ENCODE results near the gene EPHA2.

The EPHA2 gene

DNA sequence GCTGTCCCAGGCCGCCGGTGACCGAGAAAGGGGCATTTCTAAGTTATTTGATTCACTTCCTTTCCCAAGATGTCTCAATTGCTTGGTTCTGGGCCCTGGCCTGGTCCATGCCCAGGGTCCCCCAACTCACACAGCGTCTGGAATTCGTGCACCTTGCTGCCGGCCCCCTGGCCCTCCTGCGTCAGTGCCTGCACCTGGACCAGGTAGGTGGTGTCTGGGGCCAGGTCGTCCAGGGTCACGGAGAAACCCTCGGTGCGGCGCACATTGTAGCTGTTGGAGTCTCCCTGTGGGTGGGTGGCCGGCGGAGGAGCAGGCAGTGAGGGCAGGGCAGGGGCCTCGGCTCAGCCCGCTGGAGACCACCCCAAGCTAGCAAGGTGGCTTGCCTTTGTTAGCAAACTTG is 21.0 kb downstream of the EPHA2 start:
- no peak for DNase-seq (ENCODE audit: low spot score)

DNA sequence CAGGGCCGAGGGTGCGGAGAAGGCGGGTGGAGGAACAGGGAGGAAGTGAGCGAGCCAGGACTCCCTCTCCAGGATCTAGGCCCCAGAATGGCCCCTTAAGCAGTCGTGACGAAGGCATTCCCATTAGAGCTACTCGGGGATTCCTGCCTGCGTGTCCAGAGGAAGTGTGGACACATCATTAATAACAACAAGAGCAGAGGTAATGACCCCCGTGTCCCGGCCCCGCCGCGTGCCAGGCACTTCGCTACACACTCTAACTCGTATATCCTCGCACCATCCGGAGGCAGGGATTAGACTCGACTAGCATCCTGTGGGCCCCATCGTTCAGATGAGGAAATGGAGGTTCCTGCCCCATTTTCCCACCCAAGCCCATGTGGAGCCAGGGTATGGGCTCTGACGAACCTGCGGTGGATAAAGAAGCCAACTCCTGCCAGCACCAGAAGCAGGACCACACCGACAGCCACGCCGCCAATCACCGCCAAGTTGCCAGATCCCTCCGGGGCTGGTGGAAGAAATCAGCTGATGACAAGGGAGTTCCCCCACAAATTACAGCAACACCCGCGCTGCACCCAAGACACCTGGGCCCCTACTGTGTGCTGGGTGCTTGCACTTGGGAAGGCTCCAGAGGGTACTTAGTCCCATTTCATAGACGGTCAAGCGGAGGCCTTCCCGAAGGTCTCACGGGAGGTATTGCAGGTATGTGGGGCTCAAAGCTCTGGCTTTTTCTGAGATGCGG is 21.6 kb downstream of the EPHA2 start:
- DNase-seq (ENCODE audit: low spot score): no peak

DNA sequence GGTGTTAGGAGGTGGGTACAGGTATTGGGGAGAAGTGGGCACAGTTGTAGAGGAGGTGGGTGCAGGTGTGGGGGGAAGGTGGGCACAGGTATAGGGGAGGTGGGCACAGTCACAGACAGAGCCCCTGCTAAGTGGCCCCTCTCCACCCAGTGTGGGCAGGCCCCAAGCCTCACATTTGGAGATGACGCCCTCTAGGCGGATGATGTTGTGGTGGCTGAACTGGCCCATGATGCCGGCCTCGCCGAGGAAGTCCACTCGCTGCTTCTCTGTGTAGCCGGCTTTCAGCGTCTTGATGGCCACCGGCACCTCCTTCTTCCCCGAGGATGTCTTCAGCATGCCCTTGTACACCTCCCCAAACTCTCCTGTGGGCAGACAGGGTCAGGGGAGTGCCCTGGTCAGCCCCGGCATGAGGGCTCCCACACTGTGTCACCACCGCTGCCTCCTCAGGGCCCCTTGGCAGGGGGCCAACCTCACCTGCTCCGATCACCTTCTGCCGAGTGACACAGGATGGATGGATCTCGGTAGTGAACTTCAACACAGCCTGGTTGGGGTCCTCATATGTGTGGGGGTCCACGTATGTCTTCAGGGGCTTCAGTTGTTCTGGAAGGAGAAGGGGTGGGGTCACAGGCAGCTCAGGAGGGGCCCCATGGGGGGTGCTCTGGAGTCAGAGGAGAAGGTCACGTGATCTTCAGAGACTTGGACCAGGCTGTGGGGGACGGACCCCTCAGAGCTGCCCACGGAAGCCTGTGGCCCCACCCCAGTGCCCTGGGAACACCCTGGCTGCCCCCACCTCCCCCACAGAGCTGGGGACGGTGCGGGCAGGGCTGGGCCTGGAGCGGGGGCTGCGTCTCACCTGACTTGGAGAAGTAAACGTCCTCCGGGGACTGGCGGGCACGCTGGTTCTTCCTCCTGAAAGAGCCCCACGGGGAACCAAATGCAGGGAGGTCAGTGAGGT is 22.6 kb downstream of the EPHA2 start:
- no peak for DNase-seq (ENCODE audit: low spot score)

- no peak for DNase-seq (ENCODE audit: low spot score)
Observed at GRCh38 chr1:16132325-16132785, 23.5 kb downstream of the EPHA2 start.

DNA sequence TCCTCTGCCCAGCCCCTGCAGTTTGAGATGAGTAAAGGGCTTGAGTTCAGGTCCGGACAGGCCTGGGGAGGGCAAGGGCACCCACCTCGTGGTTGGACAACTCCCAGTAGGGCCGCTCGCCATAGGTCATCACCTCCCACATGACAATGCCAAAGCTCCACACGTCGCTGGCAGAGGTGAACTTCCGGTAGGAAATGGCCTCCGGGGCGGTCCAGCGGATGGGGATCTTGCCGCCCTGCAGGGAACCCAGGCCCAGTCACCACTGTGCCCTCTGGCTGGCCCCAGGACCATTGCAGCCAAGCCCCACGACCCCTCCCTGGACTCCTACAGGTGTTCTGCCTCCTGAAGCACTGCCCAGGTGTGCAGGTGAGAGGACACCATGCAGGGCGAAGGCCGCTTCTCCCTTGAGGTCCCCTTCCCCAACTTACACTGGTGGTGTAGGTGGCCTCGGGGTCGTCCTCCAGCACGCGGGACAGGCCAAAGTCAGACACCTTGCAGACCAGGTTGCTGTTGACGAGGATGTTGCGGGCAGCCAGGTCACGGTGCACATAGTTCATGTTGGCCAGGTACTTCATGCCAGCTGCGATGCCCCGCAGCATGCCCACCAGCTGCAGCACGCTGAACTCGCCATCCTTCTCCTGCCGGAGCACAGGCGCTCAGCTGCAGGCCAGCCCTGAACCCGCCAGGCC is 24.1 kb downstream of the EPHA2 start:
- no peak for DNase-seq (ENCODE audit: low spot score)

DNA sequence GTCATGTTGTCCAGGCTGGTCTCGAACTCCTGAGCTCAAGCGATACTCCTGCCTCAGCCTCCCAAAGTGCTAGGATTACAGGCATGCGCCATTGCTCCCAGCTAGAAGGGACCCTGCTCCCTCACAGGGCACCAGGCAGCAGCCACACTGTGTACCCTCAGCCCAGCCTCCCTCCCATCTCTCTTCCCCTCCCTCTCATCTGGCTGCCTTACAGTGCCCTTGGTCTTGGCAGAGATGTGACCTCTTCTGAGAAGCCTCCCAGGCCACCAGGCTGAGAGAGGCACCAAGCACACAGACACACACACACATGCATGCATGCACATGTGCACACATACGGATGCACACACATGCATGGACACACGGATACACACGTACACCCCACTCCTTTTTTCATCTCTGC is 25.0 kb downstream of the EPHA2 start:
- no peak for DNase-seq (ENCODE audit: low spot score)

GRCh38 chr1:16129921-16130543 is 25.8 kb downstream of the EPHA2 start:
- DNase-seq (ENCODE audit: low spot score): no peak

DNA sequence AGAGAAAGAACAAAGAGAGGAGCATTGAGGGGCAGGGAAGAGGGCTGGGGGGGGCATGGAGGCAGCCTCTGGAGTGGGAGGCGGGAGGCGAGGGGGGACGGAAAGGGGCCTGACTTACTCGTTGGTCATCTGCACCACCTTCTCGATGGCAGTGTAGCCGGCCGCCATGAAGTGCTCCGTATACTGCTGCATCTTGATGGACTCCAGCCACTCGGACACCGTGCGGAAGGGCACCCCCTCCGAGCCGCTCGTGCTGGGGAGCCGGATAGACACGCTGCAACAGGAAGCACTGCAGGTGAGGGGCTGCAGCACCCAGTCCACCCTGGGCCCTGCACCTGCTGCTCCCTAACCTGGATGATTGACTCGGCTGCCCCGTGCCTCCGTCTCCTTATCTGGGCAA is 26.6 kb downstream of the EPHA2 start:
- DNase-seq (ENCODE audit: low spot score): no peak

DNA sequence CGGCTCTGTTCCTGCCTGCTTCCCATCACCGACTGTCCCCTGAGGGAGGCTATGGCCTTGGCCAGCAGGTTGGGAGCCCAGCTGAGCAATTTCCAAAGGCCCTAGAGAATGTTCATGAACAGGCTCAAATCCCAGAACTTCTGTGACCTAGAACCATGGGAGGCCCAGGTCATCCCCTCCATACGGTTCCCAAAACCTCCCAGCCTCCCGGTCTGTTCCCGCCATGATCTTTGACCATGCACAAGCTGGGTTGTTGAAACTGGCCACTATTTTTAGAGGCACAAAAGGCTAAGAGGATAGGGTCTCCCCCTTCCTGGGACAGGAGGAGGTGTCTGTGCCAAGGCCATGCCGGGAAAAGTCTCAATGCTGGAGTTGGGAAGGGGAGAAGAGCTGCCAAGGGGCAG is 27.5 kb downstream of the EPHA2 start:
- no peak for DNase-seq (ENCODE audit: low spot score)

DNA sequence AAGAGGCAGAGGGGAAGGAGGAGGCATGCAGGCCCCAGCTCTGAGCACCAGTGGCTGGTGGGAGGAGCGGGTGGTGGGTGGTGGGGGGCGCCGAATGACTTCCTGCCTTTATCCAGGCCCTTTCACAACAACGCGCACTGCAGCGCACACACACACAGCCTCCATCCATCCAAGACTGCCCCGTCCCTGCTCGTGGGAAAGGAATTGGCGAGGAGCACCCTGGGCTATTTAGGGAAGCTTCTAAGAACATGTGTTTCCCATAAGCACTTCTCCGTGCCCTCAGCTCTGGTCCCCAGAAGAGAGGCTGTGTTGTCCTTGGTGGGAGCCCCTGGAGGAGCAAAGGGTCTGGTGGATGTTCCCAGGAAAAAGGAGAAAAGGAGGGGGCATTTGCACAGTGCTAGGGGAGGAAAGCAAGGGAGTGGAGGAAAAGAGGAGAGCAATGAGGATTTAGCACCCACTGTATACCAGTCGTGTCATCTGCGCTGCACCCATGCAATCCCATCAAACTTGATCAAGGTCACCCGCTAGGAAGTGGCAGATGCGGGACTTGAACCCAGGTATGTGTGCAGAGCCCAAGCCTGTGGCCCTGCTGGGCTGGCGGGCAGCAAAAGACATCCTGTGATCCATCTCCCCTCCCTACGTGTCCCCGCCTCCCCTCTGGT is 28.1 kb downstream of the EPHA2 start:
- no peak for DNase-seq (ENCODE audit: low spot score)

DNA sequence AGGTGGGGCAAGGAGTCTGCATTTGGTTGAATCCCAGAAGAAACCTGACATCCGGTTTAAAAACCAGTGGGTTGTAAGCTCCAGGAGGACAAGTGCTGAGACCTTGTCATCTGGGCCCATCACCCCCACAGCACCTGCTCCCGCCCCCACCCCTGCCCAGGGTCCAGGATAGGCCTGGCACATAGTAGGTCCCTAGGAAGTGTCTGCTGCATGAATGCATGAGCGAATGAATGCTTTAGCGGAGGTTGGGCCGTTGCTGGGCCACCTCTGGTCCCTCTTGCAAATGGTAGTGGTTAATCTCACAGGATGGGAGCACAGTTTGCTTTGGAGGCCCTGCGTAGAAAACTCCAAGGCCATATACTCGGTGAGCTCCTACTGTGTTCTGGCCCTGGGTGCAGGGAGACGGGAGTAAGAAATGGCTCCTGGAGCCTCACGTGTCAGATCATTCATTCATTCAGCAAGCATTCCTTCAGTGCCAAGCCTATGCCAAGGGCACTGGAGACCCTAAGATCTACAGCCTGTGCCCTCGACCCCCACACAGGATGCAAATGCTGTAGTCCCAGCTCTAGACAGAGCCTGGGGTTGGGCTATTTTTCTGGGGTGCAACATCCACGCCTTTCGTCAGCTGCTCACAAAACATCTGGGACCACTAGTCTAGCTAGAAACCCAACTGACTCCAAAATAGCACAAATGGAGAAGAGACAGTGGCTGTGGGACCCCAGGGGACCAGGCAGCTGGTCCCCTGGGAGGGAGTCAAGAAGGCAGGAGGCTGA is 28.9 kb downstream of the EPHA2 start:
- DNase-seq (ENCODE audit: low spot score): no peak

GRCh38 chr1:16126160-16126559 is 29.7 kb downstream of the EPHA2 start:
- DNase-seq (ENCODE audit: low spot score): no peak

GRCh38 chr1:16125483-16125882 is 30.4 kb downstream of the EPHA2 start:
- DNase-seq (ENCODE audit: low spot score): no peak

GRCh38 chr1:16125088-16125470 is 30.8 kb downstream of the EPHA2 start:
- DNase-seq (ENCODE audit: low spot score): no peak

GRCh38 chr1:16124377-16125087 is 31.3 kb downstream of the EPHA2 start:
- DNase-seq (ENCODE audit: low spot score): no peak

- peak; percentile 42 for DNase-seq (ENCODE audit: low spot score)
Observed at GRCh38 chr1:16122916-16123315, 33.0 kb downstream of the EPHA2 start.

GRCh38 chr1:16122350-16122881 is 33.5 kb downstream of the EPHA2 start:
- no peak for DNase-seq (ENCODE audit: low spot score)

GRCh38 chr1:16120940-16121410 is 34.9 kb downstream of the EPHA2 start:
- no peak for DNase-seq (ENCODE audit: low spot score)

- no peak for DNase-seq (ENCODE audit: low spot score)
Observed at GRCh38 chr1:16120407-16120806, 35.5 kb downstream of the EPHA2 start.

GRCh38 chr1:16119926-16120325 is 35.9 kb downstream of the EPHA2 start:
- no peak for DNase-seq (ENCODE audit: low spot score)
